ENCODE measurements around the gene STX16. TPM values are rescaled to one million over a fixed set of nuclear protein-coding genes. Genes with fewer than 3 reads are reported as not detected.

STX16 gene
- total RNA-seq, 1 donor from 2014 or later = 67.8 TPM

DNA sequence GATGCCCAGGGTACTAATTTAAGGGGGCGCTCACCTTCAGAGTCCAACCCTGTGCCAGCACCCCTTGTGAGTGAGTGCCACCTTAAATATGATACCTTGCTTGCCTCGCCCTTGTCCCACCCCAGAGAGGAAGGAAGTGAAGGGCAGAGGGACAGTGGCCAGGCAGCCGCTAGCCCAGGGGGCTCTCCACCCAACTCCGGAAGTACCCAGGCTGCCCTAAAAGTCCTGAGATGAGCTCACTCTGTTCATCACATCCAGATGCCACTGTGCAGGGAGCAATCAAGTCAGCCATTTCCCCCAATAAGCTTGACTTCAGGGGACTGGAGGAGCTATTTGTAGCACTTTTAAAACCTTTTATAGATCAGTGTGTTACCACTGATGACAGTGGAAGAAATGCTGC, 25.0 kb upstream of the STX16 start:
- TF ChIP-seq, protein P1, sequence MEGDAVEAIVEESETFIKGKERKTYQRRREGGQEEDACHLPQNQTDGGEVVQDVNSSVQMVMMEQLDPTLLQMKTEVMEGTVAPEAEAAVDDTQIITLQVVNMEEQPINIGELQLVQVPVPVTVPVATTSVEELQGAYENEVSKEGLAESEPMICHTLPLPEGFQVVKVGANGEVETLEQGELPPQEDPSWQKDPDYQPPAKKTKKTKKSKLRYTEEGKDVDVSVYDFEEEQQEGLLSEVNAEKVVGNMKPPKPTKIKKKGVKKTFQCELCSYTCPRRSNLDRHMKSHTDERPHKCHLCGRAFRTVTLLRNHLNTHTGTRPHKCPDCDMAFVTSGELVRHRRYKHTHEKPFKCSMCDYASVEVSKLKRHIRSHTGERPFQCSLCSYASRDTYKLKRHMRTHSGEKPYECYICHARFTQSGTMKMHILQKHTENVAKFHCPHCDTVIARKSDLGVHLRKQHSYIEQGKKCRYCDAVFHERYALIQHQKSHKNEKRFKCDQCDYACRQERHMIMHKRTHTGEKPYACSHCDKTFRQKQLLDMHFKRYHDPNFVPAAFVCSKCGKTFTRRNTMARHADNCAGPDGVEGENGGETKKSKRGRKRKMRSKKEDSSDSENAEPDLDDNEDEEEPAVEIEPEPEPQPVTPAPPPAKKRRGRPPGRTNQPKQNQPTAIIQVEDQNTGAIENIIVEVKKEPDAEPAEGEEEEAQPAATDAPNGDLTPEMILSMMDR (IDR thresholded peaks at IDR 0.05) = no peak
- no peaks in the 10 kb centered on the region for H3K36me3 ChIP-seq
- no peak overlapping the region for H3K27ac ChIP-seq
- ATAC-seq (no peak), DNase-seq (no peak)
- no peaks in the 10 kb centered on the region for H3K9me3 ChIP-seq
- no peak overlapping the region for H3K4me3 ChIP-seq
- no peaks in the 10 kb centered on the region for H3K4me1 ChIP-seq
- H3K27me3 ChIP-seq (ENCODE audit: low read depth) = peaks cover 8% of the 10 kb centered on the region
- intact Hi-C loops (cut with DNase I) = no loop called here

GRCh38 chr20:58627212-58628072, 23.6 kb upstream of the STX16 start:
- Histone ChIP-seq H3K27me3 (ENCODE audit: low read depth) (peaks cover 8% of the 10 kb centered on the region), H3K27ac (no peak overlapping the region), H3K4me1 (no peaks in the 10 kb centered on the region), H3K4me3 (no peak overlapping the region), H3K36me3 (no peaks in the 10 kb centered on the region), H3K9me3 (no peaks in the 10 kb centered on the region)
- TF ChIP-seq, protein P1 (IDR thresholded peaks at IDR 0.05) = no peak
- intact Hi-C loops (cut with DNase I) = no loop called here
- ATAC-seq (no peak), DNase-seq (no peak)

DNA sequence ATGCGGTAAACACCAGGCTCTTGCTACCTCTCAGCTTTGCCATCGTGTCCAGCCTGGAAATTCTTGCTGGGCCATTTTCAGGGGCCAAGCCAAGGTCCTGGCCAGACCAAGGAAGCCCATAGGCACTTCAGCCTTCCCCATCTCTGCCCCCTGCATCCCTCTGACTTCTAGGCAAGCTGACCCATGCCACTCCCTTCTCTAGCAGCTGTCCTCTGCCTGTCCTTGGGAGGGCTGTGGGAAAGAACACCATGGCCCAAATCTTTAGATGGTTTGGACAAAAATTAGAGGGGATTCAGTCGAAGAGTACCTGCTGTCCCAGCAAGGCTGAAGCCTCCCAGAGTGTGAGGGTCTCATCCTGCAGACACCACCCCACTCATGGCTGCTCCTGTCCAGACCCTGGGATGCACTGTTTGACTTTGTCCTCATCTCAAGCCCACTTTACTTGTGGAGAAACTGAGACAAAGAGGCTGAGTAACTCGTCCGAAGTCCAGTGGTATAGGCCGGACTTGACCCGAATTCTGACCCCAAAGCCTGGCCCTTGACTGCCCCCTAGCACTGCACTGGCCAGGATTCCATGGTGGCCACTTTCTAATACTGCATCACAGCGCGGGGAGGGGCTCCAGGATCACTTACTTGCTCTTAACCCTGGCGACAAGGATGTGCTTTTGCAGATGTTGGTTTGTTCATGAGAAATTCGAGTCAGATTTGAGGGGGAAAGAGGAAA, 22.4 kb upstream of the STX16 start:
- no peak overlapping the region for H3K4me3 ChIP-seq
- H3K9me3 ChIP-seq = no peaks in the 10 kb centered on the region
- no peak overlapping the region for H3K27ac ChIP-seq
- no peak for ATAC-seq
- H3K36me3 ChIP-seq = no peaks in the 10 kb centered on the region
- intact Hi-C loops (cut with DNase I) = no loop called here
- DNase-seq = no peak
- no peaks in the 10 kb centered on the region for H3K4me1 ChIP-seq
- peaks cover 8% of the 10 kb centered on the region for H3K27me3 ChIP-seq (ENCODE audit: low read depth)
- TF ChIP-seq, protein P1 (IDR thresholded peaks at IDR 0.05) = no peak

DNA sequence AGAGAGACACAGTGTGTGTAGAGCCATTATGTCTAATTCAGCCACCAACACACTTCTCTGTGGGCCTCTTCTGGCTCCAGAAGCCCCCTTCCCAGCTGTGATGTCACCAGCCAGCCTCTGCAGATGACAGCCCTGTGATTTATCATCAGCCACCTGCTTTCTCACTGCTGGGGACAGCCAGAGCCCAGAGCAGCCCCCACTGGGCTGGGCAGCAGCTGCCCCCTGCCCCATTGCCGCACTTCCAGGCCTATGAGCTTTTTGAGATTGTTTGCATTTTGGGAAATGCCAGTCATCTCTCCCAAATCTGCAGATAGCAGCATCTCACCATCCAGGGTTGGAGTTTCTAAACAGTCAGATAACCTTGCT, 21.9 kb upstream of the STX16 start:
- Histone ChIP-seq H3K36me3 (no peaks in the 10 kb centered on the region), H3K4me1 (no peaks in the 10 kb centered on the region), H3K4me3 (no peak overlapping the region), H3K27ac (no peak overlapping the region), H3K9me3 (no peaks in the 10 kb centered on the region), H3K27me3 (ENCODE audit: low read depth) (peaks cover 8% of the 10 kb centered on the region)
- TF ChIP-seq, protein P1 (IDR thresholded peaks at IDR 0.05) = no peak
- DNase-seq (no peak), ATAC-seq (no peak)
- intact Hi-C loops (cut with DNase I) = no loop called here

DNA sequence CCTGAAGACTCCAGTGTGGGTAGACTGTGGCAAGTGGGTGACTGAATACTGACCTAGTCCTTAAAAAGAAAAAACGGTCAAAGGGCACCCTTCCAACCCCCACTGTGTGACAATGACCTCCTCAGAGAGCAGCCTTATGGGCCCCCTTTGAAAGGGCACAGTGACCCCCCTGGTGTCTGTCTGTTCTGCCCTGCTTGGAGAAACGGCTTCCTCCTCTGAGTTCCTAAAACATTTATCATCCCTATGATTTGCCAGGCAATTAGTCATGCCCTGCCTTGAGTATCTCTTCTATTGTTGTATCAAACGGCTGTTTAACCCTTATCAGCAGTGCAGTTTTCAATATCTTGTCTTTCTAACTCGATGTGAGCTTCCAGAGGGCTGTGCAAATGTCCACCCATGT, 21.0 kb upstream of the STX16 start:
- intact Hi-C loops (cut with DNase I) = no loop called here
- ATAC-seq (no peak), DNase-seq (no peak)
- TF ChIP-seq, protein P1 (IDR thresholded peaks at IDR 0.05) = no peak
- H3K27ac ChIP-seq = no peak overlapping the region
- no peaks in the 10 kb centered on the region for H3K9me3 ChIP-seq
- H3K36me3 ChIP-seq = no peaks in the 10 kb centered on the region
- no peak overlapping the region for H3K4me3 ChIP-seq
- H3K4me1 ChIP-seq = no peaks in the 10 kb centered on the region
- H3K27me3 ChIP-seq (ENCODE audit: low read depth) = peaks cover 15% of the 10 kb centered on the region

All from lower lobe of right lung (tissue), 2 donors.